Panc1 (cell line): Measurements from ENCODE around the gene CDC42BPA. TPM values are rescaled to one million over a fixed set of nuclear protein-coding genes. Genes with fewer than 3 reads are reported as not detected.
"Not testable (repeated sequence)": the region's sequence is repeated elsewhere in the genome, so short reads cannot be mapped to it uniquely, and the experiment has no call there.

Experiments used
- ATAC-seq: fragments of 200-7000 bp; cut with Tn5 transposase; 2 replicates; pipeline ENCODE4 v1.9.1; 2020; ENCODE audit warnings: mild to moderate bottlenecking, moderate library complexity
- BruUV-seq: library from RNA; stranded (reverse); fragments of 400-500 nt; replicated peaks from 2 replicates; lab custom pipeline; 2021; lab: Mats Ljungman, UMichigan
- CTCF ChIA-PET: fragments of 300-600 bp; sonication (Branson Sonifier 250); formaldehyde crosslinking; loops from one replicate; lab custom pipeline; 2022; ENCODE audit warnings: antibody characterized with exemption; lab: Charles Lee
- POLR2A ChIA-PET: fragments of 300-600 bp; sonication (Branson Sonifier 250); formaldehyde crosslinking; loops from one replicate; lab custom pipeline; 2022; ENCODE audit warnings: antibody characterized with exemption; lab: Charles Lee
- DNase-seq: peaks from one replicate; pipeline ENCODE4 v3.0.0-alpha.2; 2010; ENCODE audit warnings: low read depth, low spot score
- H3K27ac ChIP-seq: 2 replicates; pipeline ENCODE4 v1.5.1; 2011; ENCODE audit warnings: mild to moderate bottlenecking, low read length, inconsistent platforms
- H3K27me3 ChIP-seq: fragments of 200-500 bp; sonication (Bioruptor generic); 2 replicates; pipeline ENCODE4 v1.6.0; 2014; ENCODE audit warnings: low read length, inconsistent platforms; ENCODE audit not compliant: control insufficient read depth, insufficient read depth
- H3K36me3 ChIP-seq: fragments of 200-500 bp; sonication (Bioruptor generic); 2 replicates; pipeline ENCODE4 v1.5.1; 2014; ENCODE audit warnings: inconsistent platforms, mild to moderate bottlenecking, low read length, moderate library complexity; ENCODE audit not compliant: control insufficient read depth, insufficient read depth
- H3K4me1 ChIP-seq: 2 replicates; pipeline ENCODE4 v1.5.1; 2011; ENCODE audit warnings: inconsistent platforms, mild to moderate bottlenecking, low read length, moderate library complexity; ENCODE audit not compliant: control insufficient read depth, insufficient read depth
- H3K4me3 ChIP-seq, 2 experiments: 2 replicates each; pipeline ENCODE4 v1.5.1; 2011 to 2012; ENCODE audit warnings: low read depth in 2 of 2, low read length in 2 of 2, mild to moderate bottlenecking in 2 of 2, inconsistent platforms in 1 of 2, moderate library complexity in 1 of 2
- H3K9me3 ChIP-seq: fragments of 200-500 bp; sonication (Bioruptor generic); 2 replicates; pipeline ENCODE4 v1.5.1; 2014; ENCODE audit warnings: low read depth, mild to moderate bottlenecking, inconsistent platforms, low read length, moderate library complexity; ENCODE audit not compliant: control insufficient read depth, insufficient read depth
- CTCF ChIP-seq: fragments of 450-650 bp; IDR thresholded peaks from 2 replicates; pipeline ENCODE4 v1.5.1; 2017; ENCODE audit warnings: mild to moderate bottlenecking
- POLR2AphosphoS5 ChIP-seq: IDR thresholded peaks from 2 replicates; pipeline ENCODE4 v1.6.1; 2012; ENCODE audit warnings: mild to moderate bottlenecking, low read depth, low read length, moderate library complexity
- REST ChIP-seq, 2 experiments: IDR thresholded peaks; 2 replicates each; pipeline ENCODE4 v1.6.1; 2011 to 2012; ENCODE audit warnings: low read depth in 2 of 2, control low read depth in 1 of 2, low read length in 1 of 2, mild to moderate bottlenecking in 1 of 2, moderate library complexity in 1 of 2; ENCODE audit not compliant: insufficient read depth in 1 of 2
- SIN3A ChIP-seq: IDR thresholded peaks from 2 replicates; pipeline ENCODE4 v1.6.1; 2012; ENCODE audit warnings: low read depth, mild to moderate bottlenecking, low read length, moderate library complexity, borderline replicate concordance; ENCODE audit not compliant: insufficient read depth
- TCF7L2 ChIP-seq: IDR thresholded peaks from 2 replicates; pipeline ENCODE4 v1.6.1; 2011; ENCODE audit warnings: mild to moderate bottlenecking, low read depth, low read length, inconsistent platforms
- in situ Hi-C: cut with HindIII; loops from 2 replicates; pipeline ENCODE4 v1.10.0; 2016; ENCODE audit warnings: low sequenced_read_pairs, low pct_unique_long_range_greater_than_20kb
- intact Hi-C: fragments of 100-400 bp; cut with micrococcal nuclease; formaldehyde crosslinking; loops from one replicate; pipeline ENCODE4 v1.10.0; 2022; ENCODE audit not compliant: unreplicated experiment
- total RNA-seq: library from RNA; stranded (reverse); gene quantifications from one replicate; pipeline ENCODE4 v1.2.1, GENCODE V29; 2021; ENCODE audit not compliant: unreplicated experiment

Gene CDC42BPA
- total RNA-seq, 1 experiment from 2014 or later = 32.8 TPM

GRCh38 chr1:227355542-227356245 is 37.4 kb upstream of the CDC42BPA start:
- CTCF ChIA-PET = no interaction called here
- no peak for DNase-seq
- H3K4me1 ChIP-seq = peaks cover 23% of the 10 kb centered on the region
- H3K27ac ChIP-seq = no peak overlapping the region
- TF ChIP-seq POLR2AphosphoS5 = no peak
- TF ChIP-seq TCF7L2 = no peak
- no peak for TF ChIP-seq CTCF
- no peak for TF ChIP-seq REST (IDR thresholded peaks at IDR 0.05; ENCODE audit: insufficient read depth in 1 of 2, low read depth in 2 of 2, low read length in 1 of 2)
- no peak for TF ChIP-seq SIN3A
- no peak for ATAC-seq
- intact Hi-C loops = no loop called here
- BruUV-seq = no TSS peak
- H3K4me3 ChIP-seq = no peak overlapping the region
- H3K27me3 ChIP-seq = no peaks in the 10 kb centered on the region
- H3K9me3 ChIP-seq = no peaks in the 10 kb centered on the region; the same call in 1 of the 2 replicates
- no peaks in the 10 kb centered on the region; the same call in 1 of the 2 replicates for H3K36me3 ChIP-seq
- POLR2A ChIA-PET = no interaction called here
- in situ Hi-C loops = no loop called here

- Histone ChIP-seq H3K4me1 (peaks cover 23% of the 10 kb centered on the region), H3K9me3 (no peaks in the 10 kb centered on the region; the same call in 1 of the 2 replicates), H3K27ac (no peak overlapping the region), H3K4me3 (no peak overlapping the region), H3K27me3 (no peaks in the 10 kb centered on the region), H3K36me3 (no peaks in the 10 kb centered on the region; the same call in 1 of the 2 replicates)
- ChIA-PET POLR2A (no interaction called here), CTCF (no interaction called here)
- in situ Hi-C loops (no loop called here), intact Hi-C loops (no loop called here)
- no TSS peak for BruUV-seq
- no peak for ATAC-seq
- DNase-seq = no peak
- TF ChIP-seq TCF7L2 (no peak), SIN3A (no peak), REST (IDR thresholded peaks at IDR 0.05; ENCODE audit: insufficient read depth in 1 of 2, low read depth in 2 of 2, low read length in 1 of 2) (no peak), CTCF (no peak)
Observed at GRCh38 chr1:227353186-227353585, 34.9 kb upstream of the CDC42BPA start.

GRCh38 chr1:227352164-227352563 is 33.9 kb upstream of the CDC42BPA start:
- in situ Hi-C loops, intact Hi-C loops, H3K27ac ChIP-seq, H3K9me3 ChIP-seq, H3K4me3 ChIP-seq, CTCF ChIA-PET, BruUV-seq, ATAC-seq, POLR2A ChIA-PET, H3K27me3 ChIP-seq, H3K36me3 ChIP-seq, DNase-seq: not testable (repeated sequence)
- peaks cover 14% of the 10 kb centered on the region for H3K4me1 ChIP-seq
